GM21528 (cell line): ENCODE measurements around the gene HGF.

Experiments
- ATAC-seq: cut with Tn5 transposase; IDR thresholded peaks from one replicate; pipeline ENCODE4 v1.9.1; 2021; ENCODE audit warnings: mild to moderate bottlenecking, moderate library complexity; ENCODE audit not compliant: unreplicated experiment, low FRiP score

The HGF gene

GRCh38 chr7:81776948-81777630 lies 7.2 kb upstream of the HGF start:
- ATAC-seq: no peak

- ATAC-seq: no peak
Measured at GRCh38 chr7:81776161-81776560, 6.3 kb upstream of the HGF start.

- ATAC-seq: no peak
Measured at GRCh38 chr7:81775560-81775959, 5.7 kb upstream of the HGF start.

- ATAC-seq: no peak
Measured at GRCh38 chr7:81774551-81774950, 4.7 kb upstream of the HGF start.

DNA sequence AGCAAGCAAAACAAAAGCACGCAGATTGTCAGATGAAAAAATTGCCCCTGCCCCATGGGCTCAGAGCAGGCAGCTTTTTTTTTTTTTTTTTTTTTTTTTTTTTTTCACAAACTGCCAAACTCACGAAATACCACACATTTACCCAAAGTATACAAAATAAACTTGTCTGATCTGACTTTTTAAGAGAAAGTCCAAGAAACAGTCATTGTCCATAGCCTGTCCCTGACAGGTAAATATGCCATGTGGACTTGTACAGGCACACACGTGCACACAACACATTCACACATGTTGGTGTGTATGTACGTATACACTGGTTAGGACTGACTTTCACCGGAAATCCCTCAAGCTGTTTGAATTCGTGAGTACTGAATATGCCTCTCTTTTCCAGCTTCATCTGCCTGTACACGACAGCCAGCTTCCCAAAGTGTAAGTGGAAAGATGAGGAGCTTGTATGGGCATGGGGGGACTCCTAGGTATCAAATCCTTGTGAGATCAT lies 929 bp upstream of the HGF start:
- no peak for ATAC-seq

- ATAC-seq: no peak
Measured at GRCh38 chr7:81768951-81769778, 682 bp downstream of the HGF start.

- ATAC-seq: no peak
Measured at GRCh38 chr7:81767926-81768325, 1.9 kb downstream of the HGF start.

GRCh38 chr7:81761821-81762220 lies 8.0 kb downstream of the HGF start:
- ATAC-seq: no peak

DNA sequence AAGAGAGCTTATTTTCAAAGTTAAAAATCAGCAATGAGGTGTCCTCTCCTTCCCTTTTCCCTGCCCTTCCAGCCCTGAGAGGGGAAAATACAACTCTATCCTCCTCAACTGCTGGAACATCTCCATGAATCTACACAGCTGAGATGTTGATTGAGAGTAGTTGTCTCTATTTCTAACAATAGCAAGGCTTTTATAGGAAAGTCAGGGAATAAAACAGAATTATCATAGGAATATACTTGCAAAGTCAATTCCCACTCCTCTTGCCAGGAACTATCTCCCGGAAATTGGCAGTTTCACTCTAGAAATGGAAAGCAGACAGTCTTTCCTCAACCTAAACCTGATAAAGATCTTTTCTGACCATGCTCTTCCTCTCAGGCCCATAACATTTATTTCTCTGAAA lies 8.8 kb downstream of the HGF start:
- ATAC-seq: no peak

GRCh38 chr7:81754918-81755696 lies 14.7 kb downstream of the HGF start:
- ATAC-seq: no peak

GRCh38 chr7:81753392-81753791 lies 16.5 kb downstream of the HGF start:
- ATAC-seq: no peak

GRCh38 chr7:81752318-81752714 lies 17.5 kb downstream of the HGF start:
- ATAC-seq: no peak

DNA sequence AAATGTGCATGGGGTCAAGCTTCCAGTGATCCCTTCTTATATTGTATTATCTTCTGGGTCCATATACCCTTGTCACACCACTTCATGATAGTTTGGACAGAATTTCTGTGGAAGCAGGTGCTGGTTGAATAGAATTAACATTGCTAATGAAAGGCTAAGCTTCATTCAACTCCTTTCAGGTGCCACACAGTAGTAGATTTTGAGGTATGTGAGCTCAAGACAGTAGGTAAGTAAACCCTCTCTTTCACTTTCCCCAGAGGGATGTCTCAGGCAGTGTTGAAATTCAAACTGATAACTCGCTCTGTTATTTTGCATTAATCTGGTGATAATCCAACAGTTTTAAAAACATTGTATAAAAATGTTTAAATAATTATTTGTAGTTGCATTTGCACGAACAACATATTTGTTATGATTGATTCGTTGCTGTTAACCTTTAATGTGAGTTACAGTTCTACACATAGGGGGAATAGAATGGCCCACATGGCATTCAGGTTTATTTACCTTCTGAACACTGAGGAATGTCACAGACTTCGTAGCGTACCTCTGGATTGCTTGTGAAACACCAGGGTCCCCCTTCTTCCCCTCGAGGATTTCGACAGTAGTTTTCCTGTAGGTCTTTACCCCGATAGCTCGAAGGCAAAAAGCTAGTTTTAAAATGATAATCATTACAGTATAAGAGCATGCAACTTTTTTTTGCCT lies 18.1 kb downstream of the HGF start:
- no peak for ATAC-seq

DNA sequence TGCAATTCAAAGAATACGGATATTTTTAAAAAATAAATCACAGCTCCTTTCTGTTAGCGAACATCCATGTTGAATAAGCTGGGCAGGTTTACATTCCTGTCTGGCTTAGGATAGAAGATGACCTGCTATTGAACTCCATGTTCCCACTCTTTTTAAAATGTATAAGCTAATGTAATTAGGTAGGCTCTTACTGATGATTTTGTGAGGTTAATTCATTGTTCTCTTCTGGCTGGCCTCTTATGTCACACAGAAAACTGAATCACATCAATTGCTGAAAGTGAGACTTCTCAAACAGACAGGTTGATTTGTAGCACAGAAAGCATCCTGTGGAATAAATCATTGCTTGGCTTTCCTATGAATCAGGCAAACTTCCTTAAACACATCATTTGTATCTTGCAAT lies 24.2 kb downstream of the HGF start:
- ATAC-seq: no peak

DNA sequence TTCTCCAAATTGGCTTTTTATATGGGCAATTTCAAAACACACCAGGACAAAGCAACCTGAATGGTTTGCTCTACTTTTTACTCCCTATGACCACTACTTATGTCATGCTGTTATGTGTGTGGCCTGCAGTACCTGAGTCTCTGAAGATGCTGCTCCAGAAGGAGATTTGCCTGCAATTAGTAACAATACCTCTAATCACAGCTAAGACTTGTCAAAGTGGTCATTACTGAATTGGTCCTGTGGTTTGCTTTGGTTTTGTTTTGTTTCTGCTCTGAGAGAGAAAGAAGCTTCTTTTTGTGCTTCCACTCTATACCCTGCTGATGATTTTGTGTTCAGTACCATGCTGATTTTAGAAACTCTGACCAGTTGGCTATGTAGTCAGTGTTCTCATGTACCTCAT lies 25.5 kb downstream of the HGF start:
- ATAC-seq: no peak

DNA sequence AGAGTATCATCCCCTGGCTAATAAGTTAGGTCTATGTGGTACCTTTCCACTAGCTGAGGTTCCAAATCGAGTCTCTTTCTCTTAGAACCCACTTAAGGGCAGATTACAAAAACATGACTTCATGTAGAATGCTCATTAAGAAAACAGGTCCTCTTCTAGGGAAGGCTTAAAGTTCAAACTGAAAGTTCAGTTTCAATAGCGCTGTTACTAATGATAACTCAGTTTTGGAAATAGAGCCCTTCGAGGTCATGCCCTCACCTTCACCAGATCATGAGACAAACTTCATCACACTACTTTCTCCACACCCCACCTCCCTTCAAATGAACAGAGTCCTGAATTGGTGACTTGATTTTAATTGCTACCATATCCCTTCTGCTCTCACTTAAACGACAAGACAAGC lies 26.2 kb downstream of the HGF start:
- ATAC-seq: no peak

DNA sequence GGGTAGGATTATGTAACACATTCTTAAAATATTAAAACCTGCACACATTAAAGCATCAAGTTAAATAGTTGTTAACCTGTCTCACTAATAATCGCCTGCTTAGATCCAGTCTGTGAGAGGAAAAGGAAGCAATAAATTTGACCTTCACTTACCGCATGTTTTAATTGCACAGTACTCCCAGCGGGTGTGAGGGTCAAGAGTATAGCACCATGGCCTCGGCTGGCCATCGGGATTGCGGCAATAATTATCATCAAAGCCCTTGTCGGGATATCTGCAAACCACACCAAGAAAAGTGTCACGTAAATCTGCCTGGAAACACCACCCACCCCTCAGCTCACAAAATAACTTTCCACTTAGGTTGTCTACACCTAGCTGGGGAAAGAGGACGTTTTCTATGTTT lies 26.6 kb downstream of the HGF start:
- no peak for ATAC-seq

- no peak for ATAC-seq
Measured at GRCh38 chr7:81740403-81740802, 29.4 kb downstream of the HGF start.

GRCh38 chr7:81736091-81736490 lies 33.8 kb downstream of the HGF start:
- ATAC-seq: no peak

DNA sequence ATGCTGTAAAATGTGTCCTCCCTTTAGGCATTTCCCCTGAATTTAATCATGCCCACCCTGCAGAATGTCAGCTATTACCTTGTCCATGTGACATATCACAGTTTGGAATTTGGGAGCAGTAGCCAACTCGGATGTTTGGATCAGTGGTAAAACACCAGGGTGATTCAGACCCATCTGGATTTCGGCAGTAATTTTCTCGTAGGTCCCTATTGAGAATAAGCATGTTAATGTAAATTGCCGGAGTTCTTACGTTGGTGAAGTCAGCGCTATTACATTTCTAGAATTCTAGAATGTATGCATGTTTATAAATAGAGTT lies 44.1 kb downstream of the HGF start:
- no peak for ATAC-seq
